ENCODE data around the gene NFATC1. TPM values are rescaled to one million over a fixed set of nuclear protein-coding genes. Genes with fewer than 3 reads are reported as not detected.

The NFATC1 gene
- total RNA-seq, 3 donors from 2014 or later (not counting 1 experiment from before 2014, with no cell fraction given) = 35.8 to 47.4 (median 37.1) TPM

DNA sequence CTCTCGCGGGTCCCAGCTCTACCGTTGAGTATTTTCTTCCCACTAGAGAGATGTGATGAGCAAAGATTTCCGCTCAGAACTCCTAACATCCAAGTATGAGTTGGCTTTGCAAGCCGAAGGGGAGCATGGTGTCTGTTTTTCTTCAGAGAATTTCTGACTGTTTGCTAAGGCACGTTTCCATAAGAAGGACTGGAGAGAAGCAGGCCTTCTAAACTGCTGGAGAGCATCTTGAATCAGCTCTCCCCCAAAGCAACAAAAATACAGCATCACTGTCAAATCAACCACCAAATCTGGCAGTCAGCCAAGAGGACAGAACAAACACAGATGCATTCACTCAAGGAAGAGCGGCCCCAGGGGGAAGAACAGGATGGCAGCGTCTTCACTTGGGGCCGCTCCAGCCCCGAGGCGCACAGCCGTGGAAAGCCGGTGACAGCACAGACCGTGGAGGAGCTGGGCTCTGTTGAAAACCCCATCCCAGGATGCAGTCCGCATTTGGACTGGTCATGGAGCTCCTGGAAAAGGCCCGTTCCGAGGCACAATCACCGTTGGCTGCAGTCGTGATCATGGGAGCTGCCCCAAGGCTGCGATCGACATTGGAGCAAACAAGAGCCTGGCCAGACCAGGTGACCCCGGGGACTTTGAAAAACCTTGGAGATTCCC, 101.4 kb downstream of the NFATC1 start:
- H3K27ac Mint-ChIP-seq = no peak overlapping the region
- Histone ChIP-seq H3K36me3 (ENCODE audit: control insufficient read depth, insufficient read depth, low read length) (no peaks in the 10 kb centered on the region), H3K4me3 (ENCODE audit: low read length) (no peak overlapping the region), H3K9me3 (ENCODE audit: control insufficient read depth, insufficient read depth, low read length) (peaks cover 4% of the 10 kb centered on the region), H3K4me1 (ENCODE audit: control insufficient read depth, insufficient read depth, low read length) (peaks cover 8% of the 10 kb centered on the region), H3K27me3 (ENCODE audit: control insufficient read depth, insufficient read depth, low read length) (no peaks in the 10 kb centered on the region), H3K27ac (ENCODE audit: low read length) (peak overlapping the region; percentile 34)
- intact Hi-C loops (cut with micrococcal nuclease) = no loop called here
- no peaks in the 10 kb centered on the region for H3K27me3 Mint-ChIP-seq (ENCODE audit: low read depth in 2 of 2)
- DNase-seq = no peak
- no peak for ATAC-seq
- H3K4me1 Mint-ChIP-seq = peaks cover 0 to 6% of the 10 kb centered on the region in 2 donors
- H3K4me3 Mint-ChIP-seq = no peak overlapping the region
- 81% methylated on average over 22 of the region's 22 CpGs for WGBS (ENCODE audit: insufficient coverage)
- H3K36me3 Mint-ChIP-seq = peaks cover 32% of the 10 kb centered on the region
- H3K9me3 Mint-ChIP-seq = peaks cover 15 to 18% of the 10 kb centered on the region in 2 donors
- TF ChIP-seq, protein P1, sequence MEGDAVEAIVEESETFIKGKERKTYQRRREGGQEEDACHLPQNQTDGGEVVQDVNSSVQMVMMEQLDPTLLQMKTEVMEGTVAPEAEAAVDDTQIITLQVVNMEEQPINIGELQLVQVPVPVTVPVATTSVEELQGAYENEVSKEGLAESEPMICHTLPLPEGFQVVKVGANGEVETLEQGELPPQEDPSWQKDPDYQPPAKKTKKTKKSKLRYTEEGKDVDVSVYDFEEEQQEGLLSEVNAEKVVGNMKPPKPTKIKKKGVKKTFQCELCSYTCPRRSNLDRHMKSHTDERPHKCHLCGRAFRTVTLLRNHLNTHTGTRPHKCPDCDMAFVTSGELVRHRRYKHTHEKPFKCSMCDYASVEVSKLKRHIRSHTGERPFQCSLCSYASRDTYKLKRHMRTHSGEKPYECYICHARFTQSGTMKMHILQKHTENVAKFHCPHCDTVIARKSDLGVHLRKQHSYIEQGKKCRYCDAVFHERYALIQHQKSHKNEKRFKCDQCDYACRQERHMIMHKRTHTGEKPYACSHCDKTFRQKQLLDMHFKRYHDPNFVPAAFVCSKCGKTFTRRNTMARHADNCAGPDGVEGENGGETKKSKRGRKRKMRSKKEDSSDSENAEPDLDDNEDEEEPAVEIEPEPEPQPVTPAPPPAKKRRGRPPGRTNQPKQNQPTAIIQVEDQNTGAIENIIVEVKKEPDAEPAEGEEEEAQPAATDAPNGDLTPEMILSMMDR (IDR thresholded peaks at IDR 0.05) = no peak

DNA sequence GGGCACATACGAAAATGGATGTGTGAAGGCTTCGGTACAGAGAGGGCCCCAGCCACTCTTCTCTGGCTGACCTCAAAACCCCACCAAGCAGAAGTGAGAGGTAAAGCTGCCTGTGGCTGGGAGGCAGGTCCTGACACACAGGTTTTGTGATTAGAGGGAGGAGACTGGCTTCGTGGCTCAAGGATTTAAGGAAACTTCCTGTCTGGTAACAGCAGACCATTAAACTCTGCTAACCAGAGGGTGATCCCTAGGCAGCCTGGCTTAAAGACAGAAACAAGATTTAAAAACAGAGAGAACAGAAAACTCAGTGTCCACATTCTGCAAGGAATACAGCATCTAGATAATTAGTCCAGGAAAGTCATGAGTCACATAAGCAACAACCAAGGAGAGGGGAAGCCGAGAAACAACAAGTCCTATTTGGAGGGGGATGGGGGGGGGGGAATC, 101.9 kb downstream of the NFATC1 start:
- WGBS (ENCODE audit: insufficient coverage) = 56% methylated on average over 3 of the region's 4 CpGs
- H3K9me3 ChIP-seq (ENCODE audit: control insufficient read depth, insufficient read depth, low read length) = peaks cover 4% of the 10 kb centered on the region
- Mint-ChIP-seq H3K4me3 (no peak overlapping the region), H3K4me1 (peaks cover 0 to 6% of the 10 kb centered on the region in 2 donors), H3K27ac (no peak overlapping the region), H3K9me3 (peaks cover 15 to 18% of the 10 kb centered on the region in 2 donors), H3K27me3 (ENCODE audit: low read depth in 2 of 2) (no peaks in the 10 kb centered on the region), H3K36me3 (peaks cover 32% of the 10 kb centered on the region)
- H3K4me1 ChIP-seq (ENCODE audit: control insufficient read depth, insufficient read depth, low read length) = peaks cover 6% of the 10 kb centered on the region
- H3K27me3 ChIP-seq (ENCODE audit: control insufficient read depth, insufficient read depth, low read length) = no peaks in the 10 kb centered on the region
- no peak overlapping the region for H3K4me3 ChIP-seq (ENCODE audit: low read length)
- intact Hi-C loops (cut with micrococcal nuclease) = no loop called here
- H3K27ac ChIP-seq (ENCODE audit: low read length) = peak overlapping the region; percentile 34
- TF ChIP-seq, protein P1 (IDR thresholded peaks at IDR 0.05) = no peak
- DNase-seq (no peak), ATAC-seq (no peak)
- H3K36me3 ChIP-seq (ENCODE audit: control insufficient read depth, insufficient read depth, low read length) = no peaks in the 10 kb centered on the region

DNA sequence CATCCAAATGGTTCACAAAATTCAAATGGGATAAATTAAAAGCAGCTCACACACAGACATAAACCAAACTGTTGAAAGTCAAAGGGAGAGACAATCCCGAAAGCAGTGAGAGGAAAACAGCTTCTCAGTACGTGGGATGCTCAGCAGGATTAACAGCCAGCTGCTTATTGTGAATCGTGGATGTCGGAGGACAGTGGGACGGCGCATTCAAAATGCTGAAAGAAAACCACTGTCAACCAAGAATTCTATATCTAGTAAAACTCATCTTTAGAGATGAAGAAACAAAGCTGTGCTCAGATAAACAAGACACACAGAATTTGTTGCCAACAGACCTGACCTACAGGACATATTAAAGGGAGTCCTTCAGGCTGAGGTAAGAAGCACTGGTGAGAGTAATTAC, 102.9 kb downstream of the NFATC1 start:
- Histone ChIP-seq H3K4me1 (ENCODE audit: control insufficient read depth, insufficient read depth, low read length) (peaks cover 6% of the 10 kb centered on the region), H3K9me3 (ENCODE audit: control insufficient read depth, insufficient read depth, low read length) (peaks cover 4% of the 10 kb centered on the region), H3K27me3 (ENCODE audit: control insufficient read depth, insufficient read depth, low read length) (no peaks in the 10 kb centered on the region), H3K27ac (ENCODE audit: low read length) (no peak overlapping the region), H3K4me3 (ENCODE audit: low read length) (no peak overlapping the region), H3K36me3 (ENCODE audit: control insufficient read depth, insufficient read depth, low read length) (no peaks in the 10 kb centered on the region)
- DNase-seq (no peak), ATAC-seq (no peak)
- intact Hi-C loops (cut with micrococcal nuclease) = no loop called here
- H3K4me1 Mint-ChIP-seq = peaks cover 0 to 6% of the 10 kb centered on the region in 2 donors
- H3K36me3 Mint-ChIP-seq = peaks cover 32% of the 10 kb centered on the region
- no peaks in the 10 kb centered on the region for H3K27me3 Mint-ChIP-seq (ENCODE audit: low read depth in 2 of 2)
- TF ChIP-seq, protein P1 (IDR thresholded peaks at IDR 0.05) = no peak
- no peak overlapping the region for H3K27ac Mint-ChIP-seq
- H3K9me3 Mint-ChIP-seq = peaks cover 15 to 18% of the 10 kb centered on the region in 2 donors
- no peak overlapping the region for H3K4me3 Mint-ChIP-seq
- WGBS (ENCODE audit: insufficient coverage) = 98% methylated on average over 6 of the region's 6 CpGs

- Histone ChIP-seq H3K27ac (ENCODE audit: low read length) (no peak overlapping the region), H3K27me3 (ENCODE audit: control insufficient read depth, insufficient read depth, low read length) (no peaks in the 10 kb centered on the region), H3K36me3 (ENCODE audit: control insufficient read depth, insufficient read depth, low read length) (no peaks in the 10 kb centered on the region), H3K9me3 (ENCODE audit: control insufficient read depth, insufficient read depth, low read length) (peaks cover 4% of the 10 kb centered on the region), H3K4me1 (ENCODE audit: control insufficient read depth, insufficient read depth, low read length) (peaks cover 12% of the 10 kb centered on the region), H3K4me3 (ENCODE audit: low read length) (no peak overlapping the region)
- Mint-ChIP-seq H3K9me3 (peaks cover 15 to 18% of the 10 kb centered on the region in 2 donors), H3K4me3 (no peak overlapping the region), H3K27ac (no peak overlapping the region), H3K4me1 (peaks cover 13 to 18% of the 10 kb centered on the region in 2 donors), H3K36me3 (peaks cover 32% of the 10 kb centered on the region), H3K27me3 (ENCODE audit: low read depth in 2 of 2) (no peaks in the 10 kb centered on the region)
- intact Hi-C loops (cut with micrococcal nuclease) = no loop called here
- WGBS (ENCODE audit: insufficient coverage) = 92% methylated on average over 4 of the region's 4 CpGs
- ATAC-seq (no peak), DNase-seq (no peak)
- TF ChIP-seq, protein P1 (IDR thresholded peaks at IDR 0.05) = no peak
Measured at GRCh38 chr18:79501006-79501405, 105.3 kb downstream of the NFATC1 start.
